K562 (cell line): ENCODE data around the gene ZNF628. TPM values are rescaled to one million over a fixed set of nuclear protein-coding genes. Genes with fewer than 3 reads are reported as not detected.

ENCODE experiments used
- CHD2 ChIP-seq: IDR thresholded peaks from 2 replicates; pipeline ENCODE4 v1.6.1; 2011; ENCODE audit warnings: low read depth, low read length
- IRF1 ChIP-seq: sonication (generic); formaldehyde crosslinking; IDR thresholded peaks from 2 replicates; pipeline ENCODE4 v1.8.0; 2022; ENCODE audit warnings: missing genetic modification reagents, mild to moderate bottlenecking, borderline replicate concordance
- KAT2B ChIP-seq: IDR thresholded peaks from one replicate; pipeline ENCODE4 v1.6.1; 2012; ENCODE audit warnings: low read depth, mild to moderate bottlenecking, control low read depth, inconsistent platforms, low read length, moderate library complexity
- KAT7 ChIP-seq: sonication (generic); formaldehyde crosslinking; IDR thresholded peaks from 2 replicates; pipeline ENCODE4 v1.8.0; 2022; ENCODE audit warnings: missing genetic modification reagents, mild to moderate bottlenecking, borderline replicate concordance
- KLF13 ChIP-seq: fragments of 450-650 bp; IDR thresholded peaks from 2 replicates; pipeline ENCODE4 v1.6.1; 2016; ENCODE audit warnings: missing genetic modification characterization, low read depth, mild to moderate bottlenecking, missing compliant biosample characterization, moderate library complexity, borderline replicate concordance
- KLF6 ChIP-seq: fragments of 250-450 bp; sonication (Bioruptor Pico); IDR thresholded peaks from 2 replicates; pipeline ENCODE4 v1.4.0; 2020; ENCODE audit warnings: mild to moderate bottlenecking, moderate library complexity, borderline replicate concordance
- MECOM ChIP-seq: fragments of 250-450 bp; sonication (Bioruptor Pico); IDR thresholded peaks from 2 replicates; pipeline ENCODE4 v1.8.0; 2022; ENCODE audit warnings: inconsistent platforms
- NFIC ChIP-seq: fragments of 450-650 bp; IDR thresholded peaks from 2 replicates; pipeline ENCODE4 v1.6.1; 2017; ENCODE audit warnings: mild to moderate bottlenecking, inconsistent platforms
- POLR2B ChIP-seq: fragments of 450-650 bp; IDR thresholded peaks from 2 replicates; pipeline ENCODE4 v1.6.1; 2018; ENCODE audit warnings: low read depth; ENCODE audit not compliant: partially characterized antibody
- POLR3G ChIP-seq: IDR thresholded peaks from 2 replicates; pipeline ENCODE4 v1.6.1; 2011; ENCODE audit not compliant: insufficient read length, insufficient replicate concordance; ENCODE audit errors: extremely low read depth
- PURB ChIP-seq: sonication (generic); formaldehyde crosslinking; IDR thresholded peaks from 2 replicates; pipeline ENCODE4 v1.9.0; 2021; ENCODE audit warnings: low read depth, mild to moderate bottlenecking, missing genetic modification reagents
- SP1 ChIP-seq: sonication (generic); formaldehyde crosslinking; IDR thresholded peaks from 2 replicates; pipeline ENCODE4 v1.8.1; 2022; ENCODE audit warnings: mild to moderate bottlenecking, missing genetic modification reagents
- XRCC5 ChIP-seq: fragments of 200-400 bp; formaldehyde crosslinking; IDR thresholded peaks from 2 replicates; pipeline ENCODE4 v1.6.1; 2017; ENCODE audit warnings: low read depth, mild to moderate bottlenecking, low read length
- ZNF175 ChIP-seq: fragments of 200-800 bp; sonication (Bioruptor generic); IDR thresholded peaks from 2 replicates; pipeline ENCODE4 v1.6.1; 2016; ENCODE audit warnings: low read depth, mild to moderate bottlenecking, missing genetic modification characterization, missing compliant biosample characterization
- ZNF224 ChIP-seq: sonication (generic); formaldehyde crosslinking; IDR thresholded peaks from 2 replicates; pipeline ENCODE4 v1.8.0; 2022; ENCODE audit warnings: mild to moderate bottlenecking, missing genetic modification reagents
- ZNF695 ChIP-seq: fragments of 450-650 bp; formaldehyde crosslinking; IDR thresholded peaks from 2 replicates; pipeline ENCODE4 v1.4.0; 2020; ENCODE audit warnings: mild to moderate bottlenecking, moderate library complexity
- polyA plus RNA-seq, 8 experiments: library from polyadenylated mRNA; depleted of rRNA in 4 of 8; stranded (reverse) in 5 of 8; unstranded in 3 of 8; fragments of >200 nt; fragmentation: Nextera tagmentation in 2 of 8; fragmentation: Illumina TruSeq in 1 of 8; extraction: Ambion mirVana in 2 of 8; extraction: Trizol in 1 of 8; gene quantifications; 2 replicates each; pipeline versions ENCODE4 v1.2.1 to v1.2.3, GENCODE V29; 2011 to 2014; ENCODE audit warnings: inconsistent platforms in 1 of 8, missing spikeins in 1 of 8
- total RNA-seq, 7 experiments: library from RNA; depleted of rRNA in 6 of 7; stranded (reverse); fragments of >200 nt in 6 of 7; fragmentation: Illumina TruSeq in 2 of 7; extraction: Trizol in 2 of 7; gene quantifications; 2 replicates each; pipeline versions ENCODE4 v1.2.1 to v1.2.3, GENCODE V29; 2011 to 2021; ENCODE audit warnings: low replicate concordance in 1 of 7
- TF ChIP-seq, protein P1 (sequence below), 2 experiments: fragments of 450-650 bp; formaldehyde crosslinking in 1 of 2; IDR thresholded peaks; 2 replicates each; pipeline versions ENCODE4 v1.4.0 to v1.6.1; 2014 to 2020; ENCODE audit warnings: mild to moderate bottlenecking in 2 of 2, borderline replicate concordance in 1 of 2, low read depth in 1 of 2
- TF ChIP-seq, protein P2 (sequence below): IDR thresholded peaks from 2 replicates; pipeline ENCODE4 v1.6.1; 2011; ENCODE audit not compliant: insufficient read length; ENCODE audit errors: extremely low read depth
- TF ChIP-seq, protein P3 (sequence below): sonication (generic); IDR thresholded peaks from 2 replicates; pipeline ENCODE4 v1.6.1; 2016

The ZNF628 gene
- total and polyA plus RNA-seq, 9 of the 15 experiments (the other 6 are each of a cell fraction or from before 2014, with no cell fraction given) = 0.13 to 13.6 (median 2.2) TPM; not detected in 3

DNA sequence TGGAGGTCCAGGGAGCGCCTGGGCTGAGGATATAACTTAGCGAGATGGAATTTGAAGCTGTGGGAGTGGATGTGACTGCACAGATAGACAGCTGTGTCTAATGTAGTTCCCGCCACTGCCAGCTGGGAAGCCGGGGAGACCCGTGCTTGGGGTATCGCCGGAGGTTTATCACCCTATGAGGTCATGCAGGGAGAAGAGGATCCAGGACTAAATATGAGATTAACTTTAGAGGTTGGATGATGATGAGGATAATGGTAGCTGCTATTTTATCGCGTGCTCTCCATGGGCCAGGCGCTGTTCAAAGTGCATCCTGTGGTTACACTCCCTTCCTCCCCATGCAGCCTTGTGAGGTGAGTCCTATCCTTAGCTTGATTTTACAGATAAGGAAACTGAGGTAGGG, 31.7 kb downstream of the ZNF628 start (continued):
- TF ChIP-seq, protein P1, sequence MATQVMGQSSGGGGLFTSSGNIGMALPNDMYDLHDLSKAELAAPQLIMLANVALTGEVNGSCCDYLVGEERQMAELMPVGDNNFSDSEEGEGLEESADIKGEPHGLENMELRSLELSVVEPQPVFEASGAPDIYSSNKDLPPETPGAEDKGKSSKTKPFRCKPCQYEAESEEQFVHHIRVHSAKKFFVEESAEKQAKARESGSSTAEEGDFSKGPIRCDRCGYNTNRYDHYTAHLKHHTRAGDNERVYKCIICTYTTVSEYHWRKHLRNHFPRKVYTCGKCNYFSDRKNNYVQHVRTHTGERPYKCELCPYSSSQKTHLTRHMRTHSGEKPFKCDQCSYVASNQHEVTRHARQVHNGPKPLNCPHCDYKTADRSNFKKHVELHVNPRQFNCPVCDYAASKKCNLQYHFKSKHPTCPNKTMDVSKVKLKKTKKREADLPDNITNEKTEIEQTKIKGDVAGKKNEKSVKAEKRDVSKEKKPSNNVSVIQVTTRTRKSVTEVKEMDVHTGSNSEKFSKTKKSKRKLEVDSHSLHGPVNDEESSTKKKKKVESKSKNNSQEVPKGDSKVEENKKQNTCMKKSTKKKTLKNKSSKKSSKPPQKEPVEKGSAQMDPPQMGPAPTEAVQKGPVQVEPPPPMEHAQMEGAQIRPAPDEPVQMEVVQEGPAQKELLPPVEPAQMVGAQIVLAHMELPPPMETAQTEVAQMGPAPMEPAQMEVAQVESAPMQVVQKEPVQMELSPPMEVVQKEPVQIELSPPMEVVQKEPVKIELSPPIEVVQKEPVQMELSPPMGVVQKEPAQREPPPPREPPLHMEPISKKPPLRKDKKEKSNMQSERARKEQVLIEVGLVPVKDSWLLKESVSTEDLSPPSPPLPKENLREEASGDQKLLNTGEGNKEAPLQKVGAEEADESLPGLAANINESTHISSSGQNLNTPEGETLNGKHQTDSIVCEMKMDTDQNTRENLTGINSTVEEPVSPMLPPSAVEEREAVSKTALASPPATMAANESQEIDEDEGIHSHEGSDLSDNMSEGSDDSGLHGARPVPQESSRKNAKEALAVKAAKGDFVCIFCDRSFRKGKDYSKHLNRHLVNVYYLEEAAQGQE (IDR thresholded peaks at IDR 0.05; ENCODE audit: borderline replicate concordance) = no peak
- TF ChIP-seq, protein P1 (CRISPR knock-in tag; IDR thresholded peaks at IDR 0.05; ENCODE audit: low read depth) = no peak
- TF ChIP-seq SP1 (no peak), ZNF175 (CRISPR knock-in tag) (peak; percentile 42; the same call in 1 of the 2 replicates), PURB (CRISPR knock-in tag) (no peak), KLF13 (tag) (no peak), MECOM (CRISPR knock-in tag) (no peak), CHD2 (no peak), POLR3G (no peak), ZNF695 (CRISPR knock-in tag) (no peak), XRCC5 (no peak), POLR2B (no peak), KLF6 (CRISPR knock-in tag) (no peak), KAT2B (no peak), KAT7 (CRISPR knock-in tag) (no peak), IRF1 (CRISPR knock-in tag) (no peak), NFIC (no peak; the same call in 1 of the 2 replicates), ZNF224 (no peak)
- TF ChIP-seq, protein P2, sequence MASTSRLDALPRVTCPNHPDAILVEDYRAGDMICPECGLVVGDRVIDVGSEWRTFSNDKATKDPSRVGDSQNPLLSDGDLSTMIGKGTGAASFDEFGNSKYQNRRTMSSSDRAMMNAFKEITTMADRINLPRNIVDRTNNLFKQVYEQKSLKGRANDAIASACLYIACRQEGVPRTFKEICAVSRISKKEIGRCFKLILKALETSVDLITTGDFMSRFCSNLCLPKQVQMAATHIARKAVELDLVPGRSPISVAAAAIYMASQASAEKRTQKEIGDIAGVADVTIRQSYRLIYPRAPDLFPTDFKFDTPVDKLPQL = no peak
- TF ChIP-seq, protein P3, sequence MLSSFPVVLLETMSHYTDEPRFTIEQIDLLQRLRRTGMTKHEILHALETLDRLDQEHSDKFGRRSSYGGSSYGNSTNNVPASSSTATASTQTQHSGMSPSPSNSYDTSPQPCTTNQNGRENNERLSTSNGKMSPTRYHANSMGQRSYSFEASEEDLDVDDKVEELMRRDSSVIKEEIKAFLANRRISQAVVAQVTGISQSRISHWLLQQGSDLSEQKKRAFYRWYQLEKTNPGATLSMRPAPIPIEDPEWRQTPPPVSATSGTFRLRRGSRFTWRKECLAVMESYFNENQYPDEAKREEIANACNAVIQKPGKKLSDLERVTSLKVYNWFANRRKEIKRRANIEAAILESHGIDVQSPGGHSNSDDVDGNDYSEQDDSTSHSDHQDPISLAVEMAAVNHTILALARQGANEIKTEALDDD = no peak
